Measurements from ENCODE around the gene FAM120AOS. TPM values are rescaled to one million over a fixed set of nuclear protein-coding genes. Genes with fewer than 3 reads are reported as not detected.

FAM120AOS gene
- total and polyA plus RNA-seq, 2 of the 8 experiments (the other 6 are each of a cell fraction or from before 2014, with no cell fraction given): 29.6 to 37.6 TPM

GRCh38 chr9:93450945-93451815, 2.2 kb downstream of the FAM120AOS start, which contains the start of gene FAM120A:
FAM120A (plus strand) TSS chr9:93451685; CDS start chr9:93451916, 231 bp downstream.
- Histone ChIP-seq H3K79me2 (ENCODE audit: control insufficient read depth in 1 of 2, insufficient read depth in 2 of 2, low read length in 2 of 2) (peaks cover 0 to 52% of the 10 kb centered on the region in 2 experiments; a peak in 3 of 4 replicates), H3K9me3 (ENCODE audit: insufficient read depth in 2 of 2, low read depth in 1 of 2, low read length in 1 of 2) (no peaks in the 10 kb centered on the region; a peak in 1 of 4 replicates), H2BK20ac (ENCODE audit: low read length) (no peak within 1 kb of the TSS), H2AFZ (ENCODE audit: low read length) (0 out of 2 replicates have a peak within 1 kb of the TSS, but pooled peaks have one; percentile 60), H3K23ac (ENCODE audit: insufficient read length) (no peak within 1 kb of the TSS), H3K14ac (ENCODE audit: insufficient read length) (no peak within 1 kb of the TSS), H3K18ac (ENCODE audit: extremely low read depth, low read length) (peak within 1 kb of the TSS; percentile 51), H3K9ac (replicated peaks in 1 of 4; ENCODE audit: extremely low read depth in 1 of 4, low read depth in 3 of 4, low read length in 3 of 4) (peak within 1 kb of the TSS; percentile 84 to 90 (median 86)), H3K23me2 (ENCODE audit: low read depth, low read length) (peaks cover 17% of the 10 kb centered on the region), H3K4me2 (ENCODE audit: insufficient read depth in 1 of 2, low read depth in 2 of 2, low read length in 2 of 2) (peak within 1 kb of the TSS; percentile 89 to 92), H3K27me3 (replicated peaks in 1 of 4; ENCODE audit: control insufficient read depth in 3 of 4, extremely low read depth in 1 of 4, insufficient read depth in 3 of 4, low read length in 3 of 4) (no peaks in the 10 kb centered on the region), H2BK15ac (ENCODE audit: low read length) (no peak within 1 kb of the TSS), H4K20me1 (replicated peaks in 1 of 2; ENCODE audit: control insufficient read depth in 1 of 2, insufficient read depth in 2 of 2, low read length in 2 of 2) (peaks cover 0 to 2% of the 10 kb centered on the region in 2 experiments), H2BK120ac (replicated peaks; ENCODE audit: low read depth, low read length) (no peak within 1 kb of the TSS), H4K91ac (replicated peaks; ENCODE audit: insufficient read length, low read length) (peak within 1 kb of the TSS; percentile 73), H3K4ac (replicated peaks; ENCODE audit: insufficient read length, low read depth, low read length) (peak within 1 kb of the TSS; percentile 41), H3K36me3 (ENCODE audit: control insufficient read depth in 2 of 4, insufficient read depth in 4 of 4, low read length in 3 of 4) (peaks cover 7 to 34% (median 16%) of the 10 kb centered on the region in 4 experiments), H4K5ac (ENCODE audit: insufficient read length, low read depth, low read length) (peak within 1 kb of the TSS; percentile 86), H3K56ac (replicated peaks; ENCODE audit: insufficient read length, low read depth, low read length) (peak within 1 kb of the TSS; percentile 63), H2BK5ac (ENCODE audit: low read depth, low read length) (peak within 1 kb of the TSS; percentile 85), H3K27ac (ENCODE audit: low read depth, low read length) (peak within 1 kb of the TSS; percentile 84; the same call in 1 of the 2 replicates), H2BK12ac (ENCODE audit: low read depth, low read length) (peak within 1 kb of the TSS; percentile 60), H4K8ac (ENCODE audit: extremely low read depth, insufficient read depth, low read length) (peak within 1 kb of the TSS; percentile 96), H3K4me1 (replicated peaks in 1 of 4; ENCODE audit: control insufficient read depth in 3 of 4, insufficient read depth in 4 of 4, low read length in 3 of 4) (peaks cover 0 to 5% (median 1%) of the 10 kb centered on the region in 4 experiments; a peak in 3 of 7 replicates), H3K4me3 (ENCODE audit: extremely low read depth in 1 of 4, insufficient read depth in 2 of 4, low read depth in 3 of 4, low read length in 4 of 4) (peak within 1 kb of the TSS; percentile 84 to 93 (median 90)), H3K79me1 (ENCODE audit: low read depth, low read length) (peaks cover 2% of the 10 kb centered on the region; the same call in 1 of the 2 replicates), H2AK5ac (ENCODE audit: low read depth, low read length) (no peak within 1 kb of the TSS)
- WGBS, 2 experiments (ENCODE audit: extremely low coverage in 1 of 2, insufficient coverage in 1 of 2, insufficient read length in 1 of 2, insufficient replicate concordance in 2 of 2, low coverage in 1 of 2, low lambda C conversion rate in 2 of 2, missing lambda C conversion rate in 1 of 2): 1% methylated on average over 37 of the region's 100 CpGs; no CpG with 5 or more reads in 1 of the 2 experiments
- peak in 1 of 2 experiments; percentile 75 for DNase-seq (ENCODE audit: low read depth in 1 of 2, low spot score in 2 of 2)
- CTCF ChIA-PET (ENCODE audit: partially characterized antibody): interaction anchor here (0.7 to 1.0 kb wide), 2 partner anchors 22 to 71 kb away, joined by 3 read pairs; no protein-coding TSS in a partner anchor
- FAIRE-seq: no peak
- POLR2A ChIA-PET (ENCODE audit: partially characterized antibody): interaction anchor here (0.9 to 4.9 kb wide), 12 partner anchors 11 to 129 kb away, joined by 3 to 35 read pairs (median 4); no protein-coding TSS in a partner anchor
- TF ChIP-seq SAP30 (IDR thresholded peaks at IDR 0.05; ENCODE audit: insufficient read depth, insufficient replicate concordance, low read length) (no peak), POLR2A (IDR thresholded peaks at IDR 0.05; ENCODE audit: control extremely low read depth in 1 of 2, low read depth in 2 of 2, low read length in 2 of 2) (peak; percentile 24 to 40; a peak in 2 of 3 replicates), EP300 (IDR thresholded peaks at IDR 0.05; ENCODE audit: borderline replicate concordance in 1 of 2, low read depth in 2 of 2, low read length in 2 of 2) (no peak), YY1 (IDR thresholded peaks at IDR 0.05; ENCODE audit: low read depth, low read length) (peak; percentile 20), TAF1 (IDR thresholded peaks at IDR 0.05; ENCODE audit: low read depth, low read length) (peak; percentile 51), SIN3A (conservative IDR thresholded peaks at IDR 0.05 in 1 of 2, IDR thresholded peaks at IDR 0.05 in 1 of 2; ENCODE audit: low read depth in 1 of 2, low read length in 2 of 2) (0 out of 4 replicates have a peak, but pooled peaks have one; percentile 11 to 44), ASH2L (IDR thresholded peaks at IDR 0.05; ENCODE audit: low read length) (peak; percentile 69), BRCA1 (IDR thresholded peaks at IDR 0.05; ENCODE audit: low read depth, low read length) (no peak), KDM4A (IDR thresholded peaks at IDR 0.05; ENCODE audit: low read depth, low read length, severe bottlenecking) (peak; percentile 86), POLR2AphosphoS5 (IDR thresholded peaks at IDR 0.05; ENCODE audit: low read depth, low read length) (peak; percentile 38; the same call in 1 of the 2 replicates)
